ENCODE data around the gene HGFAC. TPM values are rescaled to one million over a fixed set of nuclear protein-coding genes. Genes with fewer than 3 reads are reported as not detected.

Gene HGFAC
- total RNA-seq, 2 experiments from 2014 or later, result not detected

- no peak for ATAC-seq
- no peak overlapping the region for H3K27ac Mint-ChIP-seq
- POLR2A ChIA-PET, result no interaction called here
- CTCF ChIA-PET, result no interaction called here
- DNase-seq, result no peak
- intact Hi-C loops (cut with DNase I, micrococcal nuclease), result no loop called here
- no peaks in the 10 kb centered on the region for H3K27me3 Mint-ChIP-seq
- no peaks in the 10 kb centered on the region for H3K9me3 Mint-ChIP-seq (ENCODE audit: low read depth)
- H3K4me1 Mint-ChIP-seq, result no peaks in the 10 kb centered on the region
- H3K4me3 Mint-ChIP-seq, result no peak overlapping the region
- no peaks in the 10 kb centered on the region for H3K36me3 Mint-ChIP-seq (ENCODE audit: low read depth)
Measured at GRCh38 chr4:3421470-3421869, 20.3 kb upstream of the HGFAC start.

- Mint-ChIP-seq H3K4me3 (no peak overlapping the region), H3K36me3 (ENCODE audit: low read depth) (no peaks in the 10 kb centered on the region), H3K27me3 (no peaks in the 10 kb centered on the region), H3K4me1 (no peaks in the 10 kb centered on the region), H3K9me3 (ENCODE audit: low read depth) (no peaks in the 10 kb centered on the region), H3K27ac (no peak overlapping the region)
- DNase-seq, result no peak
- CTCF ChIA-PET, result interaction anchor here (0.8 kb wide), 1 partner anchor 24 kb away, joined by 3 read pairs; no protein-coding TSS in a partner anchor
- POLR2A ChIA-PET, result no interaction called here
- intact Hi-C loops (cut with DNase I, micrococcal nuclease), result no loop called here
- ATAC-seq, result no peak
Measured at GRCh38 chr4:3422241-3422801, 19.4 kb upstream of the HGFAC start.

GRCh38 chr4:3422808-3423297, 18.9 kb upstream of the HGFAC start:
- intact Hi-C loops (cut with DNase I, micrococcal nuclease), result no loop called here
- no peaks in the 10 kb centered on the region for H3K27me3 Mint-ChIP-seq
- H3K9me3 Mint-ChIP-seq (ENCODE audit: low read depth), result no peaks in the 10 kb centered on the region
- ChIA-PET CTCF (interaction anchor here (0.8 kb wide), 1 partner anchor 24 kb away, joined by 3 read pairs; no protein-coding TSS in a partner anchor), POLR2A (no interaction called here)
- H3K4me3 Mint-ChIP-seq, result no peak overlapping the region
- no peaks in the 10 kb centered on the region for H3K36me3 Mint-ChIP-seq (ENCODE audit: low read depth)
- ATAC-seq, result no peak
- H3K4me1 Mint-ChIP-seq, result no peaks in the 10 kb centered on the region
- no peak overlapping the region for H3K27ac Mint-ChIP-seq
- DNase-seq, result no peak

GRCh38 chr4:3423406-3423805, 18.4 kb upstream of the HGFAC start:
- Mint-ChIP-seq H3K4me1 (no peaks in the 10 kb centered on the region), H3K27ac (no peak overlapping the region), H3K4me3 (no peak overlapping the region), H3K27me3 (no peaks in the 10 kb centered on the region), H3K9me3 (ENCODE audit: low read depth) (no peaks in the 10 kb centered on the region), H3K36me3 (ENCODE audit: low read depth) (no peaks in the 10 kb centered on the region)
- no peak for ATAC-seq
- intact Hi-C loops (cut with DNase I, micrococcal nuclease), result no loop called here
- DNase-seq, result no peak
- CTCF ChIA-PET, result no interaction called here
- POLR2A ChIA-PET, result no interaction called here

GRCh38 chr4:3423952-3424351, 17.8 kb upstream of the HGFAC start:
- no peaks in the 10 kb centered on the region for H3K36me3 Mint-ChIP-seq (ENCODE audit: low read depth)
- H3K4me3 Mint-ChIP-seq, result no peak overlapping the region
- intact Hi-C loops (cut with DNase I, micrococcal nuclease), result no loop called here
- no peaks in the 10 kb centered on the region for H3K4me1 Mint-ChIP-seq
- H3K27ac Mint-ChIP-seq, result no peak overlapping the region
- ChIA-PET POLR2A (no interaction called here), CTCF (no interaction called here)
- ATAC-seq (no peak), DNase-seq (no peak)
- H3K9me3 Mint-ChIP-seq (ENCODE audit: low read depth), result no peaks in the 10 kb centered on the region
- H3K27me3 Mint-ChIP-seq, result no peaks in the 10 kb centered on the region

GRCh38 chr4:3424522-3425095, 17.2 kb upstream of the HGFAC start:
- ATAC-seq (no peak), DNase-seq (no peak)
- Mint-ChIP-seq H3K27me3 (no peaks in the 10 kb centered on the region), H3K36me3 (ENCODE audit: low read depth) (no peaks in the 10 kb centered on the region), H3K9me3 (ENCODE audit: low read depth) (no peaks in the 10 kb centered on the region), H3K4me3 (no peak overlapping the region), H3K4me1 (no peaks in the 10 kb centered on the region), H3K27ac (no peak overlapping the region)
- intact Hi-C loops (cut with DNase I, micrococcal nuclease), result no loop called here
- ChIA-PET POLR2A (no interaction called here), CTCF (no interaction called here)

- DNase-seq (no peak), ATAC-seq (no peak)
- CTCF ChIA-PET, result interaction anchor here (0.6 kb wide), 1 partner anchor 53 kb away, joined by 4 read pairs; no protein-coding TSS in a partner anchor
- no peaks in the 10 kb centered on the region for H3K36me3 Mint-ChIP-seq (ENCODE audit: low read depth)
- POLR2A ChIA-PET, result no interaction called here
- H3K27me3 Mint-ChIP-seq, result no peaks in the 10 kb centered on the region
- intact Hi-C loops (cut with DNase I, micrococcal nuclease), result no loop called here
- H3K9me3 Mint-ChIP-seq (ENCODE audit: low read depth), result no peaks in the 10 kb centered on the region
- H3K27ac Mint-ChIP-seq, result no peak overlapping the region
- H3K4me1 Mint-ChIP-seq, result no peaks in the 10 kb centered on the region
- no peak overlapping the region for H3K4me3 Mint-ChIP-seq
Measured at GRCh38 chr4:3426465-3427133, 15.2 kb upstream of the HGFAC start.

- Mint-ChIP-seq H3K9me3 (ENCODE audit: low read depth) (no peaks in the 10 kb centered on the region), H3K27ac (no peak overlapping the region), H3K36me3 (ENCODE audit: low read depth) (no peaks in the 10 kb centered on the region), H3K4me1 (no peaks in the 10 kb centered on the region), H3K27me3 (no peaks in the 10 kb centered on the region), H3K4me3 (no peak overlapping the region)
- CTCF ChIA-PET, result no interaction called here
- POLR2A ChIA-PET, result no interaction called here
- ATAC-seq, result no peak
- intact Hi-C loops (cut with DNase I, micrococcal nuclease), result no loop called here
- no peak for DNase-seq
Measured at GRCh38 chr4:3427134-3427476, 14.7 kb upstream of the HGFAC start.

- DNase-seq (no peak), ATAC-seq (no peak)
- POLR2A ChIA-PET, result no interaction called here
- Mint-ChIP-seq H3K4me3 (no peak overlapping the region), H3K9me3 (ENCODE audit: low read depth) (no peaks in the 10 kb centered on the region), H3K4me1 (no peaks in the 10 kb centered on the region), H3K27me3 (no peaks in the 10 kb centered on the region), H3K27ac (no peak overlapping the region), H3K36me3 (ENCODE audit: low read depth) (no peaks in the 10 kb centered on the region)
- CTCF ChIA-PET, result interaction anchor here (0.8 kb wide), 1 partner anchor 13 kb away, joined by 3 read pairs; no protein-coding TSS in a partner anchor
- intact Hi-C loops (cut with DNase I, micrococcal nuclease), result no loop called here
Measured at GRCh38 chr4:3427706-3428446, 13.9 kb upstream of the HGFAC start.

GRCh38 chr4:3429651-3430050, 12.1 kb upstream of the HGFAC start:
- no peak for ATAC-seq

GRCh38 chr4:3430524-3430923, 11.2 kb upstream of the HGFAC start:
- ATAC-seq (no peak), DNase-seq (no peak)
- Mint-ChIP-seq H3K27ac (no peak overlapping the region), H3K9me3 (ENCODE audit: low read depth) (no peaks in the 10 kb centered on the region), H3K4me1 (no peaks in the 10 kb centered on the region), H3K4me3 (no peak overlapping the region), H3K36me3 (ENCODE audit: low read depth) (no peaks in the 10 kb centered on the region), H3K27me3 (no peaks in the 10 kb centered on the region)
- intact Hi-C loops (cut with DNase I, micrococcal nuclease), result no loop called here
- ChIA-PET POLR2A (no interaction called here), CTCF (no interaction called here)

More at GRCh38 chr4:3429651-3430050, 12.1 kb upstream of the HGFAC start:
- Mint-ChIP-seq H3K4me3 (no peak overlapping the region), H3K36me3 (ENCODE audit: low read depth) (no peaks in the 10 kb centered on the region), H3K27ac (no peak overlapping the region), H3K27me3 (no peaks in the 10 kb centered on the region), H3K9me3 (ENCODE audit: low read depth) (no peaks in the 10 kb centered on the region), H3K4me1 (no peaks in the 10 kb centered on the region)
- intact Hi-C loops (cut with DNase I, micrococcal nuclease), result no loop called here
- POLR2A ChIA-PET, result no interaction called here
- CTCF ChIA-PET, result no interaction called here
- no peak for DNase-seq

GRCh38 chr4:3431446-3431993, 10.2 kb upstream of the HGFAC start:
- DNase-seq, result no peak
- Mint-ChIP-seq H3K27me3 (no peaks in the 10 kb centered on the region), H3K36me3 (ENCODE audit: low read depth) (no peaks in the 10 kb centered on the region), H3K9me3 (ENCODE audit: low read depth) (no peaks in the 10 kb centered on the region), H3K4me1 (no peaks in the 10 kb centered on the region), H3K27ac (no peak overlapping the region), H3K4me3 (no peak overlapping the region)
- no peak for ATAC-seq
- CTCF ChIA-PET, result no interaction called here
- intact Hi-C loops (cut with DNase I, micrococcal nuclease), result no loop called here
- POLR2A ChIA-PET, result no interaction called here

Measured in activated CD4-positive, alpha-beta T cell treated with anti-CD3 and anti-CD28 coated beads for 36 hours (primary cell).